GM12878 (cell line): Measurements from ENCODE around the gene RFWD3. TPM values are rescaled to one million over a fixed set of nuclear protein-coding genes. Genes with fewer than 3 reads are reported as not detected.

Source experiments
- ATAC-seq: fragments of 200-7000 bp; cut with Tn5 transposase; 3 replicates; pipeline ENCODE4 v1.9.1; 2020; ENCODE audit warnings: mild to moderate bottlenecking, moderate library complexity
- BruUV-seq: library from RNA; stranded (reverse); fragments of 400-500 nt; replicated peaks from 2 replicates; lab custom pipeline; 2021; lab: Mats Ljungman, UMichigan
- CTCF ChIA-PET: fragments of 300-600 bp; sonication (Branson Sonifier 250); formaldehyde crosslinking; extraction: SDS; loops from one replicate; lab custom pipeline; 2021; ENCODE audit warnings: inconsistent platforms; lab: Yijun Ruan, JAX
- POLR2A ChIA-PET: fragments of 350-600 bp; formaldehyde crosslinking; extraction: SDS; loops from one replicate; lab custom pipeline; 2021; ENCODE audit warnings: inconsistent platforms; lab: Charles Lee
- RAD21 ChIA-PET: fragments of 300-600 bp; sonication (Branson Sonifier 250); formaldehyde crosslinking; loops from one replicate; lab custom pipeline; 2023; ENCODE audit warnings: antibody characterized with exemption; ENCODE audit not compliant: unreplicated experiment; lab: Charles Lee
- SMC1A ChIA-PET: fragments of 300-600 bp; sonication (Branson Sonifier 250); formaldehyde crosslinking; loops from one replicate; lab custom pipeline; 2023; ENCODE audit not compliant: unreplicated experiment, uncharacterized antibody; lab: Charles Lee
- DNase-seq: peaks from one replicate; pipeline ENCODE4 v3.0.0-alpha.2; 2011; ENCODE audit warnings: low read depth, low spot score
- FAIRE-seq: peaks from 3 replicates; lab custom pipeline; 2011; peaks lifted over from hg19 to GRCh38; lab: Jason Lieb, UNC
- H2AFZ ChIP-seq: 2 replicates; pipeline ENCODE4 v1.6.0; 2011; ENCODE audit warnings: low read depth, low read length, control low read depth; ENCODE audit not compliant: control insufficient read depth
- H3K27ac ChIP-seq: 2 replicates; pipeline ENCODE4 v1.5.1; 2011; ENCODE audit warnings: control low read depth; ENCODE audit not compliant: control insufficient read depth, insufficient read depth
- H3K27me3 ChIP-seq, 2 experiments: replicated peaks in 1 of 2; 2 replicates each; pipeline versions ENCODE4 v1.6.0 to v1.6.1; 2011; ENCODE audit warnings: low read length in 1 of 2; ENCODE audit not compliant: control insufficient read depth in 2 of 2, insufficient read depth in 2 of 2
- H3K36me3 ChIP-seq, 2 experiments: 2 replicates each; pipeline ENCODE4 v1.5.1; 2011; ENCODE audit warnings: low read length in 1 of 2; ENCODE audit not compliant: control insufficient read depth in 2 of 2, insufficient read depth in 2 of 2
- H3K4me1 ChIP-seq: 2 replicates; pipeline ENCODE4 v1.6.1; 2011; ENCODE audit warnings: mild to moderate bottlenecking, low read length, moderate library complexity, mixed read lengths; ENCODE audit not compliant: control insufficient read depth, insufficient read depth
- H3K4me2 ChIP-seq: 2 replicates; pipeline ENCODE4 v1.6.0; 2011; ENCODE audit warnings: control low read depth; ENCODE audit not compliant: control insufficient read depth, insufficient read depth
- H3K4me3 ChIP-seq: fragments of 200-600 bp; sonication (generic); 2 replicates; pipeline ENCODE4 v1.5.1; 2016
- H3K79me2 ChIP-seq: 2 replicates; pipeline ENCODE4 v1.6.0; 2011; ENCODE audit warnings: low read length; ENCODE audit not compliant: control insufficient read depth, insufficient read depth
- H3K9ac ChIP-seq: 2 replicates; pipeline ENCODE4 v1.8.0; 2011; ENCODE audit warnings: low read length, control low read depth, mixed read lengths; ENCODE audit not compliant: control insufficient read depth, insufficient read depth
- H3K9me3 ChIP-seq: replicated peaks from 3 replicates; pipeline ENCODE4 v1.5.1; 2011; ENCODE audit warnings: mild to moderate bottlenecking, low read length; ENCODE audit not compliant: control insufficient read depth, insufficient read depth
- H4K20me1 ChIP-seq: 2 replicates; pipeline ENCODE4 v1.6.0; 2011; ENCODE audit not compliant: control insufficient read depth, insufficient read depth
- ATF7 ChIP-seq: fragments of 450-650 bp; IDR thresholded peaks from 2 replicates; pipeline ENCODE4 v1.6.1; 2016; ENCODE audit warnings: low read depth, mild to moderate bottlenecking
- CREM ChIP-seq: IDR thresholded peaks from 2 replicates; pipeline ENCODE4 v1.6.1; 2014; ENCODE audit warnings: antibody characterized with exemption, low read depth
- ETV6 ChIP-seq, 2 experiments: fragments of 450-650 bp in 1 of 2; IDR thresholded peaks in 1 of 2; conservative IDR thresholded peaks in 1 of 2; 2 replicates each; pipeline ENCODE4 v1.6.1; 2014; ENCODE audit warnings: antibody characterized with exemption in 1 of 2, borderline replicate concordance in 1 of 2, low read depth in 1 of 2, mild to moderate bottlenecking in 1 of 2, moderate library complexity in 1 of 2
- GABPA ChIP-seq: IDR thresholded peaks from 2 replicates; pipeline ENCODE4 v1.6.1; 2014; ENCODE audit warnings: antibody characterized with exemption, low read depth, mild to moderate bottlenecking, inconsistent platforms
- JUND ChIP-seq: IDR thresholded peaks from 2 replicates; pipeline ENCODE4 v1.6.1; 2012; ENCODE audit warnings: low read depth, mild to moderate bottlenecking, low read length, improper control_type of control experiment, moderate library complexity
- POLR2AphosphoS5 ChIP-seq: IDR thresholded peaks from 2 replicates; pipeline ENCODE4 v1.6.1; 2011; ENCODE audit warnings: mild to moderate bottlenecking, low read length, inconsistent platforms
- SPI1 ChIP-seq: IDR thresholded peaks from 2 replicates; pipeline ENCODE4 v1.6.1; 2011; ENCODE audit warnings: low read depth, mild to moderate bottlenecking, low read length, moderate library complexity, borderline replicate concordance; ENCODE audit not compliant: insufficient read depth
- STAT3 ChIP-seq: IDR thresholded peaks from 2 replicates; pipeline ENCODE4 v1.6.1; 2011; ENCODE audit warnings: low read depth, low read length, improper control_type of control experiment
- TARDBP ChIP-seq: IDR thresholded peaks from 2 replicates; pipeline ENCODE4 v1.6.1; 2016; ENCODE audit warnings: borderline replicate concordance
- ZNF24 ChIP-seq: fragments of 450-650 bp; IDR thresholded peaks from 2 replicates; pipeline ENCODE4 v1.6.1; 2017; ENCODE audit warnings: antibody characterized with exemption, mild to moderate bottlenecking
- WGBS: methylation state at CpG from one replicate; pipeline ENCODE4 v1.1.6; 2016; ENCODE audit warnings: low lambda C conversion rate; ENCODE audit not compliant: insufficient replicate concordance, insufficient coverage; ENCODE audit errors: missing lambda C conversion rate; 5-methylcytosine and 5-hydroxymethylcytosine counted together
- in situ Hi-C: fragments of 300-500 bp; cut with MboI; formaldehyde crosslinking; loops from 9 replicates; pipeline ENCODE4 v1.14.3; 2018; ENCODE audit warnings: mixed read lengths
- intact Hi-C: fragments of 100-400 bp; cut with micrococcal nuclease; formaldehyde crosslinking; loops from one replicate; pipeline ENCODE4 v1.14.2; 2022; ENCODE audit not compliant: unreplicated experiment
- polyA plus RNA-seq, 11 experiments: library from polyadenylated mRNA; depleted of rRNA in 4 of 11; unstranded in 6 of 11; stranded (reverse) in 5 of 11; fragments of >200 nt; fragmentation: Nextera tagmentation in 4 of 11; fragmentation: Illumina TruSeq in 1 of 11; extraction: Ambion mirVana in 4 of 11; extraction: Trizol in 1 of 11; gene quantifications; 1 replicate in 1 of 11; 2 replicates in 10 of 11; pipeline versions ENCODE4 v1.2.1 to v1.2.3, GENCODE V29; 2011 to 2016; ENCODE audit warnings: inconsistent platforms in 2 of 11, missing spikeins in 2 of 11, low read depth in 1 of 11
- total RNA-seq, 4 experiments: library from RNA; depleted of rRNA in 3 of 4; stranded (reverse); fragments of >200 nt in 3 of 4; fragmentation: Illumina TruSeq in 1 of 4; extraction: Trizol in 1 of 4; gene quantifications; 2 replicates each; pipeline versions ENCODE4 v1.2.1 to v1.2.3, GENCODE V29; 2013 to 2021
- TF ChIP-seq, protein P1 (sequence below): fragments of 450-650 bp; formaldehyde crosslinking; IDR thresholded peaks from 2 replicates; pipeline ENCODE4 v1.5.0; 2022; ENCODE audit warnings: mild to moderate bottlenecking, missing genetic modification characterization
- TF ChIP-seq, protein P2 (sequence below): fragments of 450-650 bp; IDR thresholded peaks from 2 replicates; pipeline ENCODE4 v1.6.1; 2017; ENCODE audit warnings: mild to moderate bottlenecking
- TF ChIP-seq, protein P3 (sequence below): fragments of 450-650 bp; conservative IDR thresholded peaks from 2 replicates; pipeline ENCODE4 v1.6.1; 2017; ENCODE audit warnings: mild to moderate bottlenecking, moderate library complexity

Gene RFWD3
- total and polyA plus RNA-seq, 10 of the 15 experiments (the other 5 are each of a cell fraction or from before 2014, with no cell fraction given): 10.7 to 78.5 (median 51.2) TPM

DNA sequence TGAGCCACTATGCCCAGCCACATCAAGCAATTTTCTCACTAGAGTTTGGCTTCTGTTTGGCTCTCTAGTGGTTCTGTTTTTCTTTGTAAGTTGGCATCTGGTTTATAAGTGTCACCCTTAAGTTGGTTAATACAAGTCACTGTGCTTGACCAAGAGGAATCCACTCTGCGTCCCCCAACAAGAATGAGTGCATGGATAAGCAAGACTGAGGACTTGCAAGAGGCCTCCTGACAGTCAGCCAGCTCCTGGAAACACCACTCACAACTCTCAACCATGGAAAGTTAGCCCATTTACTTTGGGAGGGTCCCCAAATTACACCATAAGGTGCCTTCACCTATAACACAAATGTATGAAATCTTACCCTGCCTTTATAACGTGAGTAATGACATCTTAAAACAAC is 7.6 kb downstream of the RFWD3 start:
- SMC1A ChIA-PET: interaction anchor here (1.1 kb wide), 1 partner anchor 35 kb away, joined by 3 read pairs; no protein-coding TSS in a partner anchor
- DNase-seq: no peak
- TF ChIP-seq ATF7 (no peak), POLR2AphosphoS5 (no peak), CREM (no peak), GABPA (no peak), ZNF24 (no peak), TARDBP (no peak), STAT3 (no peak), ETV6 (conservative IDR thresholded peaks at IDR 0.05 in 1 of 2, IDR thresholded peaks at IDR 0.05 in 1 of 2; ENCODE audit: borderline replicate concordance in 1 of 2, low read depth in 1 of 2) (no peak), SPI1 (no peak), JUND (no peak)
- TF ChIP-seq, protein P1, sequence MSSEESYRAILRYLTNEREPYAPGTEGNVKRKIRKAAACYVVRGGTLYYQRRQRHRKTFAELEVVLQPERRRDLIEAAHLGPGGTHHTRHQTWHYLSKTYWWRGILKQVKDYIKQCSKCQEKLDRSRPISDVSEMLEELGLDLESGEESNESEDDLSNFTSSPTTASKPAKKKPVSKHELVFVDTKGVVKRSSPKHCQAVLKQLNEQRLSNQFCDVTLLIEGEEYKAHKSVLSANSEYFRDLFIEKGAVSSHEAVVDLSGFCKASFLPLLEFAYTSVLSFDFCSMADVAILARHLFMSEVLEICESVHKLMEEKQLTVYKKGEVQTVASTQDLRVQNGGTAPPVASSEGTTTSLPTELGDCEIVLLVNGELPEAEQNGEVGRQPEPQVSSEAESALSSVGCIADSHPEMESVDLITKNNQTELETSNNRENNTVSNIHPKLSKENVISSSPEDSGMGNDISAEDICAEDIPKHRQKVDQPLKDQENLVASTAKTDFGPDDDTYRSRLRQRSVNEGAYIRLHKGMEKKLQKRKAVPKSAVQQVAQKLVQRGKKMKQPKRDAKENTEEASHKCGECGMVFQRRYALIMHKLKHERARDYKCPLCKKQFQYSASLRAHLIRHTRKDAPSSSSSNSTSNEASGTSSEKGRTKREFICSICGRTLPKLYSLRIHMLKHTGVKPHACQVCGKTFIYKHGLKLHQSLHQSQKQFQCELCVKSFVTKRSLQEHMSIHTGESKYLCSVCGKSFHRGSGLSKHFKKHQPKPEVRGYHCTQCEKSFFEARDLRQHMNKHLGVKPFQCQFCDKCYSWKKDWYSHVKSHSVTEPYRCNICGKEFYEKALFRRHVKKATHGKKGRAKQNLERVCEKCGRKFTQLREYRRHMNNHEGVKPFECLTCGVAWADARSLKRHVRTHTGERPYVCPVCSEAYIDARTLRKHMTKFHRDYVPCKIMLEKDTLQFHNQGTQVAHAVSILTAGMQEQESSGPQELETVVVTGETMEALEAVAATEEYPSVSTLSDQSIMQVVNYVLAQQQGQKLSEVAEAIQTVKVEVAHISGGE (CRISPR knock-in tag): no peak
- TF ChIP-seq, protein P2, sequence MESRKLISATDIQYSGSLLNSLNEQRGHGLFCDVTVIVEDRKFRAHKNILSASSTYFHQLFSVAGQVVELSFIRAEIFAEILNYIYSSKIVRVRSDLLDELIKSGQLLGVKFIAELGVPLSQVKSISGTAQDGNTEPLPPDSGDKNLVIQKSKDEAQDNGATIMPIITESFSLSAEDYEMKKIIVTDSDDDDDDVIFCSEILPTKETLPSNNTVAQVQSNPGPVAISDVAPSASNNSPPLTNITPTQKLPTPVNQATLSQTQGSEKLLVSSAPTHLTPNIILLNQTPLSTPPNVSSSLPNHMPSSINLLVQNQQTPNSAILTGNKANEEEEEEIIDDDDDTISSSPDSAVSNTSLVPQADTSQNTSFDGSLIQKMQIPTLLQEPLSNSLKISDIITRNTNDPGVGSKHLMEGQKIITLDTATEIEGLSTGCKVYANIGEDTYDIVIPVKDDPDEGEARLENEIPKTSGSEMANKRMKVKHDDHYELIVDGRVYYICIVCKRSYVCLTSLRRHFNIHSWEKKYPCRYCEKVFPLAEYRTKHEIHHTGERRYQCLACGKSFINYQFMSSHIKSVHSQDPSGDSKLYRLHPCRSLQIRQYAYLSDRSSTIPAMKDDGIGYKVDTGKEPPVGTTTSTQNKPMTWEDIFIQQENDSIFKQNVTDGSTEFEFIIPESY: no peak
- TF ChIP-seq, protein P3, sequence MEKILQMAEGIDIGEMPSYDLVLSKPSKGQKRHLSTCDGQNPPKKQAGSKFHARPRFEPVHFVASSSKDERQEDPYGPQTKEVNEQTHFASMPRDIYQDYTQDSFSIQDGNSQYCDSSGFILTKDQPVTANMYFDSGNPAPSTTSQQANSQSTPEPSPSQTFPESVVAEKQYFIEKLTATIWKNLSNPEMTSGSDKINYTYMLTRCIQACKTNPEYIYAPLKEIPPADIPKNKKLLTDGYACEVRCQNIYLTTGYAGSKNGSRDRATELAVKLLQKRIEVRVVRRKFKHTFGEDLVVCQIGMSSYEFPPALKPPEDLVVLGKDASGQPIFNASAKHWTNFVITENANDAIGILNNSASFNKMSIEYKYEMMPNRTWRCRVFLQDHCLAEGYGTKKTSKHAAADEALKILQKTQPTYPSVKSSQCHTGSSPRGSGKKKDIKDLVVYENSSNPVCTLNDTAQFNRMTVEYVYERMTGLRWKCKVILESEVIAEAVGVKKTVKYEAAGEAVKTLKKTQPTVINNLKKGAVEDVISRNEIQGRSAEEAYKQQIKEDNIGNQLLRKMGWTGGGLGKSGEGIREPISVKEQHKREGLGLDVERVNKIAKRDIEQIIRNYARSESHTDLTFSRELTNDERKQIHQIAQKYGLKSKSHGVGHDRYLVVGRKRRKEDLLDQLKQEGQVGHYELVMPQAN: no peak
- TF ChIP-seq, all 136 proteins: peak for 0
- no TSS peak for BruUV-seq
- H3K4me3 ChIP-seq: peak overlapping the region; percentile 44; the same call in 1 of the 2 replicates
- H3K27me3 ChIP-seq: no peaks in the 10 kb centered on the region
- peaks cover 15% of the 10 kb centered on the region; the same call in 1 of the 2 replicates for H3K4me1 ChIP-seq
- ChIA-PET POLR2A (interaction anchor here (0.6 to 1.0 kb wide), 4 partner anchors 14 to 90 kb away, joined by 3 to 4 read pairs (median 4); no protein-coding TSS in a partner anchor), CTCF (interaction anchor here (1.0 to 1.4 kb wide), 2 partner anchors 7 to 23 kb away, joined by 4 read pairs; no protein-coding TSS in a partner anchor), RAD21 (no interaction called here)
- H4K20me1 ChIP-seq: peaks cover 12% of the 10 kb centered on the region
- peaks cover 10 to 55% of the 10 kb centered on the region in 2 experiments for H3K36me3 ChIP-seq
- ATAC-seq: no peak
- 97% methylated on average over 2 of the region's 2 CpGs for WGBS
- H3K79me2 ChIP-seq: peaks cover 83% of the 10 kb centered on the region
- H3K9me3 ChIP-seq: no peaks in the 10 kb centered on the region
- no peak for FAIRE-seq
- in situ Hi-C loops (no loop called here), intact Hi-C loops (no loop called here)
- H3K4me2 ChIP-seq: peak overlapping the region; percentile 22; the same call in 1 of the 2 replicates
- H3K9ac ChIP-seq: no peak overlapping the region
- no peak overlapping the region for H3K27ac ChIP-seq
- no peak overlapping the region for H2AFZ ChIP-seq
